ENCODE results near the gene ARID3C.

GRCh38 chr9:34579104-34579807 is 49.6 kb downstream of the ARID3C start:
- TF ChIP-seq EZH2phosphoT487 (IDR thresholded peaks at IDR 0.05; ENCODE audit: low read depth, severe bottlenecking, unreplicated experiment) (no peak), CTCF (IDR thresholded peaks at IDR 0.05; ENCODE audit: poor library complexity) (no peak), EZH2 (IDR thresholded peaks at IDR 0.05; ENCODE audit: borderline replicate concordance) (no peak)
